WTC11 (cell line): Measurements from ENCODE around the gene GALNT2. TPM values are rescaled to one million over a fixed set of nuclear protein-coding genes. Genes with fewer than 3 reads are reported as not detected.

Experiments used
- ATAC-seq: fragments of 200-7000 bp; cut with Tn5 transposase; 2 replicates; pipeline ENCODE4 v1.10.0; 2021; ENCODE audit warnings: mild to moderate bottlenecking, moderate library complexity
- CTCF ChIA-PET: fragments of 300-600 bp; sonication (Branson Sonifier 250); formaldehyde crosslinking; loops from one replicate; lab custom pipeline; 2021; ENCODE audit warnings: antibody characterized with exemption; lab: Charles Lee
- POLR2A ChIA-PET: fragments of 350-600 bp; sonication (Branson Sonifier 250); formaldehyde crosslinking; loops from one replicate; lab custom pipeline; 2021; ENCODE audit warnings: antibody characterized with exemption; lab: Charles Lee
- DNase-seq: peaks from one replicate; pipeline ENCODE4 v3.0.0; 2021; ENCODE audit warnings: low spot score
- H3K27ac Mint-ChIP-seq: 2 replicates; pipeline ENCODE4 v1.8.0; 2021; ENCODE audit warnings: mixed read lengths
- H3K27me3 Mint-ChIP-seq: 2 replicates; pipeline ENCODE4 v1.8.0; 2021; ENCODE audit warnings: low read depth, mild to moderate bottlenecking, moderate library complexity, mixed read lengths
- H3K36me3 Mint-ChIP-seq: 2 replicates; pipeline ENCODE4 v1.8.0; 2021; ENCODE audit warnings: mixed read lengths
- H3K4me1 Mint-ChIP-seq: 2 replicates; pipeline ENCODE4 v1.8.0; 2022; ENCODE audit warnings: mixed read lengths
- H3K4me3 Mint-ChIP-seq: 2 replicates; pipeline ENCODE4 v1.8.0; 2021; ENCODE audit warnings: mild to moderate bottlenecking, moderate library complexity, mixed read lengths
- H3K9me3 Mint-ChIP-seq: 2 replicates; pipeline ENCODE4 v1.8.0; 2021; ENCODE audit warnings: mixed read lengths
- CREM ChIP-seq: sonication (generic); formaldehyde crosslinking; IDR thresholded peaks from 2 replicates; pipeline ENCODE4 v1.8.1; 2022; ENCODE audit warnings: mild to moderate bottlenecking, missing genetic modification reagents, moderate library complexity
- ETV6 ChIP-seq: sonication (generic); formaldehyde crosslinking; IDR thresholded peaks from 2 replicates; pipeline ENCODE4 v1.8.1; 2022; ENCODE audit warnings: mild to moderate bottlenecking, missing genetic modification reagents
- FOXJ3 ChIP-seq: sonication (generic); formaldehyde crosslinking; IDR thresholded peaks from 2 replicates; pipeline ENCODE4 v1.9.0; 2021; ENCODE audit warnings: missing genetic modification reagents, mild to moderate bottlenecking, borderline replicate concordance
- GTF2I ChIP-seq: fragments of 250-450 bp; sonication (Bioruptor Pico); conservative IDR thresholded peaks from 2 replicates; pipeline ENCODE4 v1.4.0; 2021; ENCODE audit warnings: mild to moderate bottlenecking
- HMGA2 ChIP-seq: fragments of 250-450 bp; sonication (Bioruptor Pico); IDR thresholded peaks from 2 replicates; pipeline ENCODE4 v1.4.0; 2021; ENCODE audit warnings: mild to moderate bottlenecking, moderate library complexity
- IRF2 ChIP-seq: sonication (generic); formaldehyde crosslinking; IDR thresholded peaks from 2 replicates; pipeline ENCODE4 v1.8.0; 2022; ENCODE audit warnings: low read depth, missing genetic modification reagents, borderline replicate concordance
- JUN ChIP-seq: sonication (generic); formaldehyde crosslinking; IDR thresholded peaks from 2 replicates; pipeline ENCODE4 v1.8.0; 2023; ENCODE audit warnings: mild to moderate bottlenecking, missing genetic modification reagents
- NFYB ChIP-seq: sonication (generic); formaldehyde crosslinking; conservative IDR thresholded peaks from 2 replicates; pipeline ENCODE4 v1.8.0; 2022; ENCODE audit warnings: low read depth, missing genetic modification reagents
- RELA ChIP-seq: sonication (generic); formaldehyde crosslinking; IDR thresholded peaks from 2 replicates; pipeline ENCODE4 v1.8.1; 2022; ENCODE audit warnings: missing genetic modification reagents, mild to moderate bottlenecking, borderline replicate concordance
- SMAD3 ChIP-seq: sonication (generic); formaldehyde crosslinking; IDR thresholded peaks from 2 replicates; pipeline ENCODE4 v1.8.0; 2022; ENCODE audit warnings: missing genetic modification reagents, mild to moderate bottlenecking, borderline replicate concordance
- ZNF138 ChIP-seq: sonication (generic); formaldehyde crosslinking; conservative IDR thresholded peaks from 2 replicates; pipeline ENCODE4 v1.8.1; 2022; ENCODE audit warnings: mild to moderate bottlenecking, moderate library complexity, missing genetic modification reagents
- ZNF232 ChIP-seq: sonication (generic); formaldehyde crosslinking; IDR thresholded peaks from 2 replicates; pipeline ENCODE4 v1.8.0; 2022; ENCODE audit warnings: mild to moderate bottlenecking, missing genetic modification reagents
- ZNF263 ChIP-seq: sonication (generic); formaldehyde crosslinking; IDR thresholded peaks from 2 replicates; pipeline ENCODE4 v1.8.1; 2022; ENCODE audit warnings: low read depth, mild to moderate bottlenecking, moderate library complexity, missing genetic modification reagents
- ZNF317 ChIP-seq: sonication (generic); formaldehyde crosslinking; IDR thresholded peaks from 2 replicates; pipeline ENCODE4 v1.8.1; 2023; ENCODE audit warnings: low read depth, mild to moderate bottlenecking, moderate library complexity, missing genetic modification reagents, borderline replicate concordance
- ZNF416 ChIP-seq: fragments of 250-450 bp; sonication (Bioruptor Pico); IDR thresholded peaks from 2 replicates; pipeline ENCODE4 v1.9.0; 2021; ENCODE audit warnings: mild to moderate bottlenecking, inconsistent platforms
- total RNA-seq: library from RNA; stranded (reverse); gene quantifications from 3 replicates; pipeline ENCODE4 v1.2.3, GENCODE V29; 2021
- TF ChIP-seq, protein P1 (sequence below): sonication (generic); formaldehyde crosslinking; IDR thresholded peaks from 2 replicates; pipeline ENCODE4 v1.8.1; 2023; ENCODE audit warnings: mild to moderate bottlenecking, missing genetic modification reagents, borderline replicate concordance
- TF ChIP-seq, protein P2 (sequence below): sonication (generic); formaldehyde crosslinking; IDR thresholded peaks from 2 replicates; pipeline ENCODE4 v1.8.0; 2022; ENCODE audit warnings: mild to moderate bottlenecking, missing genetic modification reagents
- TF ChIP-seq, protein P3 (sequence below): fragments of 250-450 bp; sonication (Bioruptor Pico); conservative IDR thresholded peaks from 2 replicates; pipeline ENCODE4 v1.9.0; 2021; ENCODE audit warnings: mild to moderate bottlenecking
- TF ChIP-seq, protein P4 (sequence below): sonication (generic); formaldehyde crosslinking; conservative IDR thresholded peaks from 2 replicates; pipeline ENCODE4 v1.8.1; 2022; ENCODE audit warnings: mild to moderate bottlenecking, missing genetic modification reagents

GALNT2 gene
- total RNA-seq, 1 experiment from 2014 or later: 74.8 TPM

DNA sequence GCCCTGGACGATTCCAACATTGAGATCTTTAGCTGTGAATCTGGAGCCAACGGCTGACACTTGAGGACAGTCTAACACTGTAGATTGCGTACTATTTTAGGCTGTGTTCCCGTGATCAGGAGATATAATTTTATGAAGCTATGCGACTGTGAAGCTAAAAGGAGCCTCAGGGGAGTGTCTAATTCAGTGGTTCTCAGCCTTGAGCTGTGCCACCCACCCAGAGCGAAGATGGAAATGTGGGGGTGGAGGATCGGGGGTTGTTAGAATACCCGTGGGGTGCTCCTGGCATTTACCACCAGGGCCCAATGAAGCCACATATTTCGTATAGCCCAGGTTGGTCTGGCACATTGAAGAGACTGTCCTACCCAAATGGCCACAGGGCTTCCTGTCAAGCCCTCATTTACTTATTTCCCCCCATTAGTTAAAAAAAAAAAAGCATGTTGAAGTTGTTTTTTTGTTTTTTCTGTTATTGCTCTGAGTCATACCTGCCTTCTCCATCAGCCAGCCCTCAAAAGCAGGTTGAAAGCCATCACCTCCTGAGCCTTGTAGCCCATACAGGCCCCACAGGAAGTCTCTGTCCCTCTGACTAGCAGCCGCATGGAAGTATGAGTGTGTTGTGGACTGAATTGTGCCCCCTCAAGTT is 141.7 kb downstream of the GALNT2 start (continued):
- TF ChIP-seq, protein P1, sequence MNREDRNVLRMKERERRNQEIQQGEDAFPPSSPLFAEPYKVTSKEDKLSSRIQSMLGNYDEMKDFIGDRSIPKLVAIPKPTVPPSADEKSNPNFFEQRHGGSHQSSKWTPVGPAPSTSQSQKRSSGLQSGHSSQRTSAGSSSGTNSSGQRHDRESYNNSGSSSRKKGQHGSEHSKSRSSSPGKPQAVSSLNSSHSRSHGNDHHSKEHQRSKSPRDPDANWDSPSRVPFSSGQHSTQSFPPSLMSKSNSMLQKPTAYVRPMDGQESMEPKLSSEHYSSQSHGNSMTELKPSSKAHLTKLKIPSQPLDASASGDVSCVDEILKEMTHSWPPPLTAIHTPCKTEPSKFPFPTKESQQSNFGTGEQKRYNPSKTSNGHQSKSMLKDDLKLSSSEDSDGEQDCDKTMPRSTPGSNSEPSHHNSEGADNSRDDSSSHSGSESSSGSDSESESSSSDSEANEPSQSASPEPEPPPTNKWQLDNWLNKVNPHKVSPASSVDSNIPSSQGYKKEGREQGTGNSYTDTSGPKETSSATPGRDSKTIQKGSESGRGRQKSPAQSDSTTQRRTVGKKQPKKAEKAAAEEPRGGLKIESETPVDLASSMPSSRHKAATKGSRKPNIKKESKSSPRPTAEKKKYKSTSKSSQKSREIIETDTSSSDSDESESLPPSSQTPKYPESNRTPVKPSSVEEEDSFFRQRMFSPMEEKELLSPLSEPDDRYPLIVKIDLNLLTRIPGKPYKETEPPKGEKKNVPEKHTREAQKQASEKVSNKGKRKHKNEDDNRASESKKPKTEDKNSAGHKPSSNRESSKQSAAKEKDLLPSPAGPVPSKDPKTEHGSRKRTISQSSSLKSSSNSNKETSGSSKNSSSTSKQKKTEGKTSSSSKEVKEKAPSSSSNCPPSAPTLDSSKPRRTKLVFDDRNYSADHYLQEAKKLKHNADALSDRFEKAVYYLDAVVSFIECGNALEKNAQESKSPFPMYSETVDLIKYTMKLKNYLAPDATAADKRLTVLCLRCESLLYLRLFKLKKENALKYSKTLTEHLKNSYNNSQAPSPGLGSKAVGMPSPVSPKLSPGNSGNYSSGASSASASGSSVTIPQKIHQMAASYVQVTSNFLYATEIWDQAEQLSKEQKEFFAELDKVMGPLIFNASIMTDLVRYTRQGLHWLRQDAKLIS (CRISPR knock-in tag): no peak
- TF ChIP-seq, protein P2, sequence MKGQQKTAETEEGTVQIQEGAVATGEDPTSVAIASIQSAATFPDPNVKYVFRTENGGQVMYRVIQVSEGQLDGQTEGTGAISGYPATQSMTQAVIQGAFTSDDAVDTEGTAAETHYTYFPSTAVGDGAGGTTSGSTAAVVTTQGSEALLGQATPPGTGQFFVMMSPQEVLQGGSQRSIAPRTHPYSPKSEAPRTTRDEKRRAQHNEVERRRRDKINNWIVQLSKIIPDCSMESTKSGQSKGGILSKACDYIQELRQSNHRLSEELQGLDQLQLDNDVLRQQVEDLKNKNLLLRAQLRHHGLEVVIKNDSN: no peak

DNA sequence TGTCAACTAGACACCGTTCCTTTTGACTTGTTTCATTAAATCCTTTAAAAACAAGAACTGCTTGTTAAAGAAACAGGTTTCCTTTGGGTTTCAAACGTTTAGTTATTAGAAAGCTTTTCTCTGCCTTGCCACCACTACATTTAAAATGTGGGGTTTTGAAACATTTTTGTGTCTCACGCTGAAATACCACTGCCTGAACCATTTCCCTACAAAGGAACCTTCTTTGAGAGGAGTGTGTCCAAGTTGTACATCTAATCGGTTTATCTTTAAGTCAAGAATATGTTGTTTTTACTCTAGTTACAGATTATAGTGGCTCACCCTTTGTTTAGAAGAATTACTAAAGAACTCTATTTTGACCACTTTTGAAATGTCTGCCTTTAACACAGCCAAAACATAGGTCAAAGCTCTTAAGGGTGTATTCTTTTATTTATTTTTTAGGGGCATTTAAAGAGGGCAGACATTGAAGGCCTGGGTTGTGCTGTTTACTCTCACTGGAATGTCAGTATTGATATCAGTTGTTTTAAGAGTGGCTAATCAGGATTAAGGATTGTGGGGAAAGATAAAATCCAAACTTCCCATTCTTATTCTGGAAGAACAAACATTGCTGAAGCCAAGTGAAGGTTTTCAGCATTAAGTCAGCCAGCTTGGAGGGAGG is 143.4 kb downstream of the GALNT2 start:
- DNase-seq (no peak), ATAC-seq (no peak)
- ChIA-PET CTCF (interaction anchor here (0.7 to 1.6 kb wide), 2 partner anchors 11 to 90 kb away, joined by 3 read pairs; no protein-coding TSS in a partner anchor), POLR2A (no interaction called here)
- H3K36me3 Mint-ChIP-seq: peaks cover 2% of the 10 kb centered on the region; the same call in 1 of the 2 replicates
- TF ChIP-seq ETV6 (CRISPR knock-in tag) (no peak), CREM (no peak), ZNF138 (CRISPR knock-in tag) (no peak), JUN (CRISPR knock-in tag) (no peak), GTF2I (CRISPR knock-in tag) (no peak), SMAD3 (CRISPR knock-in tag) (no peak)
- TF ChIP-seq, protein P3, sequence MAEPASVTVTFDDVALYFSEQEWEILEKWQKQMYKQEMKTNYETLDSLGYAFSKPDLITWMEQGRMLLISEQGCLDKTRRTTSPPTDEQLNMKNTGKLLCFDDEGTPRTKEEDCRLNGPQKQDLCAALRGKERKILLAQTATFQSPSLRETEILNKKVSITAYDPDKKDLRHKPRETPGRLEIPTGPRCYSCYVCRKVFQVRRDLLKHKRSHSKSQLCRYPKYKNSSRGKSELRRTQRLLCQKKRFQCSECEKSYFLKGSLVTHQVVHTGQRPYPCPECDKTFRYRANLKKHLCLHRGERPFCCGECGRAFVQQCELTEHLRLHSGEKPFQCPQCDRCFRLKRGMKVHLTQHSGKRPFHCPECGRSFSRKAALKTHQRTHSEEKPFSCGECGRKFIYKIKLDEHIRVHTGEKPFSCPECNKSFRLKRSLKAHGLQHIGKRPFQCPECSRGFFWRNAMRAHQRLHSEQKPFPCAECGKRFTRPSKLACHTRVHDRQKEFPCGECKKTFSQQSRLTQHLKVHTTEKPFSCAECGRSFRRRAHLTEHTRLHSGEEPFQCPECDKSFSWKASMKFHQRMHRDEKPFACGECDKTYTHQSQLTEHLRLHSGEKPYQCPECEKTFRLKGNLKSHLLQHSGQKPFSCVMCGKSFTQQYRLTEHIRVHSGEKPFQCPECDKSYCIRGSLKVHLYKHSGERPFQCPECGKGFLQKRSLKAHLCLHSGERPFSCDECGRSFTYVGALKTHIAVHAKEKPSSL: no peak
- H3K27ac Mint-ChIP-seq: 0 out of 2 replicates have a peak overlapping the region, but pooled peaks have one; percentile 73
- no peaks in the 10 kb centered on the region for H3K27me3 Mint-ChIP-seq
- H3K9me3 Mint-ChIP-seq: no peaks in the 10 kb centered on the region
- peaks cover 17% of the 10 kb centered on the region for H3K4me1 Mint-ChIP-seq
- H3K4me3 Mint-ChIP-seq: no peak overlapping the region

DNA sequence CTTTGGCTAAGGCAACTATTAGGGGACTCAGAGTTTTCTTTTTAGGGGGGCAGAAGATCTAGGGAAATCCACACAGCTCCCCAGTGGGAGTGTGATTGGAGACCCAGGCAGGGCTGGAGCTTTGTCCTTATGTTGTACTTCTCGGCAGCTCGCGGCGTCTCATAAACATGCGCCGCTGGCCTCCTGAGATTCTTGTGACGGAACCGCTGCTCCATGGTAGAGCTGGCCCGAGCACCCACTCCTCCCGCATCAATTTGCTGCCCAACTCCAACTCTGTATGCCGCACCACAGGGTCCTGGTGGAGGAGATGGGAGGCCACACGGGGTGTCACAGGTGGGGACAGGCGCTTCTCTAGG is 143.9 kb downstream of the GALNT2 start:
- H3K4me1 Mint-ChIP-seq: peaks cover 17% of the 10 kb centered on the region
- peaks cover 2% of the 10 kb centered on the region; the same call in 1 of the 2 replicates for H3K36me3 Mint-ChIP-seq
- POLR2A ChIA-PET: no interaction called here

More for the DNA sequence above, 143.9 kb downstream of the GALNT2 start:
- ATAC-seq (no peak), DNase-seq (no peak)
- Mint-ChIP-seq H3K4me3 (no peak overlapping the region), H3K27ac (0 out of 2 replicates have a peak overlapping the region, but pooled peaks have one; percentile 73), H3K9me3 (no peaks in the 10 kb centered on the region), H3K27me3 (no peaks in the 10 kb centered on the region)
- CTCF ChIA-PET: interaction anchor here (0.7 to 1.6 kb wide), 2 partner anchors 10 to 91 kb away, joined by 3 read pairs; no protein-coding TSS in a partner anchor
- no peak for TF ChIP-seq ZNF263 (CRISPR knock-in tag)
- TF ChIP-seq, protein P4, sequence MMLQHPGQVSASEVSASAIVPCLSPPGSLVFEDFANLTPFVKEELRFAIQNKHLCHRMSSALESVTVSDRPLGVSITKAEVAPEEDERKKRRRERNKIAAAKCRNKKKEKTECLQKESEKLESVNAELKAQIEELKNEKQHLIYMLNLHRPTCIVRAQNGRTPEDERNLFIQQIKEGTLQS (CRISPR knock-in tag): no peak
- no peak for TF ChIP-seq ZNF232 (CRISPR knock-in tag)
- no peak for TF ChIP-seq IRF2 (CRISPR knock-in tag)
- no peak for TF ChIP-seq RELA (CRISPR knock-in tag)
- TF ChIP-seq NFYB (CRISPR knock-in tag): no peak
- TF ChIP-seq FOXJ3 (CRISPR knock-in tag): no peak
- TF ChIP-seq ZNF416: no peak
- TF ChIP-seq HMGA2: no peak
- TF ChIP-seq ZNF317: no peak
